Astrocyte of the cerebellum (primary cell): Measurements from ENCODE around the gene KPNA6.
A peak's percentile ranks its signal among the peaks of the same experiment; 100 is the strongest.
"Not testable (repeated sequence)": the region's sequence is repeated elsewhere in the genome, so short reads cannot be mapped to it uniquely, and the experiment has no call there.

Experiments used
- DNase-seq: peaks from one replicate; pipeline ENCODE4 v3.0.0-alpha.2; 2011; ENCODE audit warnings: low read depth
- H3K4me3 ChIP-seq: 2 replicates; pipeline ENCODE4 v1.5.1; 2011; ENCODE audit warnings: mild to moderate bottlenecking, low read depth, low read length, moderate library complexity
- in situ Hi-C: cut with HindIII; loops from 2 replicates; pipeline ENCODE4 v1.10.0; 2017; ENCODE audit warnings: low sequenced_read_pairs
- TF ChIP-seq, protein P1 (sequence below): IDR thresholded peaks from 2 replicates; pipeline ENCODE4 v1.5.1; 2012; ENCODE audit warnings: low read length, low read depth, moderate library complexity, mild to moderate bottlenecking; ENCODE audit errors: missing control alignments

Gene KPNA6

GRCh38 chr1:32107742-32108661, at the start of gene KPNA6:
Gene KPNA6, plus strand, starts transcription at chr1:32108056. Its CDS starts 75 bp downstream, at chr1:32108131.
- H3K4me3 ChIP-seq, result peak within 1 kb of the TSS; percentile 99
- peak; percentile 96 for DNase-seq
- in situ Hi-C loops, result no loop called here
- TF ChIP-seq, protein P1, sequence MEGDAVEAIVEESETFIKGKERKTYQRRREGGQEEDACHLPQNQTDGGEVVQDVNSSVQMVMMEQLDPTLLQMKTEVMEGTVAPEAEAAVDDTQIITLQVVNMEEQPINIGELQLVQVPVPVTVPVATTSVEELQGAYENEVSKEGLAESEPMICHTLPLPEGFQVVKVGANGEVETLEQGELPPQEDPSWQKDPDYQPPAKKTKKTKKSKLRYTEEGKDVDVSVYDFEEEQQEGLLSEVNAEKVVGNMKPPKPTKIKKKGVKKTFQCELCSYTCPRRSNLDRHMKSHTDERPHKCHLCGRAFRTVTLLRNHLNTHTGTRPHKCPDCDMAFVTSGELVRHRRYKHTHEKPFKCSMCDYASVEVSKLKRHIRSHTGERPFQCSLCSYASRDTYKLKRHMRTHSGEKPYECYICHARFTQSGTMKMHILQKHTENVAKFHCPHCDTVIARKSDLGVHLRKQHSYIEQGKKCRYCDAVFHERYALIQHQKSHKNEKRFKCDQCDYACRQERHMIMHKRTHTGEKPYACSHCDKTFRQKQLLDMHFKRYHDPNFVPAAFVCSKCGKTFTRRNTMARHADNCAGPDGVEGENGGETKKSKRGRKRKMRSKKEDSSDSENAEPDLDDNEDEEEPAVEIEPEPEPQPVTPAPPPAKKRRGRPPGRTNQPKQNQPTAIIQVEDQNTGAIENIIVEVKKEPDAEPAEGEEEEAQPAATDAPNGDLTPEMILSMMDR, result no peak

- in situ Hi-C loops, result no loop called here
- no peak for DNase-seq
- no peak overlapping the region for H3K4me3 ChIP-seq
- TF ChIP-seq, protein P1, result no peak
These were observed 46.9 kb upstream of the KPNA6 start for GRCh38 chr1:32060914-32061313.

DNA sequence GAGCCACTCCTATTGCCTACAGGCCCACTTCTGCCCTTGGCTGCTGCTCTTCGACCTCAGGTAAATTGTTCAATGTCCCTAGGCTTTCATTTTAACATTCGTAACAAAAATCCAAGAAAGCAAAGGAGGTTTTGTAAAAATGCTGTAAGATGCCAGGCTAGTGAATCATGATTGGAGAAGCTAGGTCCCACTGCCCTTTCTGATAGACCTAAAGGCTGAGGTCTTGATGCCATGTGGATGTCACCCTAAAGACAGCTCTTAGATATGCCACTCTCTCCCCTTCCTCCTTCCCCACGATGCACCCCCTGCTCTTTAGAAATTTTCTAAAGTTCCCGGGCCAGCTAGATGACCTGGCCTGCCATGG, 45.0 kb upstream of the KPNA6 start:
- H3K4me3 ChIP-seq, result no peak overlapping the region
- no peak for DNase-seq
- TF ChIP-seq, protein P1, result no peak
- in situ Hi-C loops, result no loop called here

GRCh38 chr1:32063261-32063681, 44.6 kb upstream of the KPNA6 start:
- H3K4me3 ChIP-seq, result no peak overlapping the region
- peak; percentile 63 for DNase-seq
- TF ChIP-seq, protein P1, result peak; percentile 51
- in situ Hi-C loops, result no loop called here

DNA sequence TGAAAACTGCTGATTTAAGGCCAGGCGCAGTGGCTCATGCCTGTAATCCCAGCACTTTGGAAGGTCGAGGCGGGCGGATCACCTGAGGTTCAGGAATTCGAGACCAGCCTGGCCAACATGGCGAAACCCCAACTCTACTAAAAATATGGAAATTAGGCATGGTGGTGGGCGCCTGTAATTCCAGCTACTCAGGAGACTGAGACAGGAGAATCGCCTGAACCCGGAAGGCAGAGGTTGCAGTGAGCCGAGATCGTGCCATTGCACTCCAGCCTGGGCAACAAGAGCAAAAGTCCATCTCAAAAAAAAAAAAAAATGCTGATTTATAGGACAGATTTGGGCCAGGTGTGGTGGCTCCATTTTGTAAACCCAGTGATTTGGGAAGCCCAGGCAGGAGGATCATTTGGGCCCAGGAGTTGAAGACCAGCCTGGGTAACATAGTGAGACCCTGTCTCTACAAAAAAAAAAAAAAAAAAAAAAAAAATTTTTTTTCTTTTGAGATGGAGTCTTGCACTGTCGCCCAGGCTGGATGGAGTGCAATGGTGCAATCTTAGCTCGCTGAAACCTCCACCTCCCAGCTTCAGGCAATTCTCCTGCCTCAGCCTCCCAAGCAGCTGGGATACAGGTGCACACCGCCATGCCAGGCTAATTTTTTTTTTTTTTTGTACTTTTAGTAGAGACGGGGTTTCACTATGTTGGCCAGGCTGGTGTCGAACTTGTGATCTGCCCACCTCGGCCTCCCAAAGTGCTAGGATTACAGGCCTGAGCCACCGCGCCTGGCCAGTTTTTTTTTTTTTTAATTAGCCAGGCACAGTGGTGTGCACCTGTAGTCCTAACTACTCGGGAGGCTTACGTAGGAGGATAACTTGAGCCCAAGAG, 42.0 kb upstream of the KPNA6 start:
- in situ Hi-C loops, result not testable (repeated sequence)

GRCh38 chr1:32066489-32066873, 41.4 kb upstream of the KPNA6 start:
- no peak for DNase-seq
- no peak overlapping the region for H3K4me3 ChIP-seq
- in situ Hi-C loops, result no loop called here
- TF ChIP-seq, protein P1, result no peak

More for the DNA sequence above, 42.0 kb upstream of the KPNA6 start:
- not testable (repeated sequence) for H3K4me3 ChIP-seq, DNase-seq
